Eye (tissue), 1 donor: ENCODE data around the gene LSM5.
"Not testable (repeated sequence)": the region's sequence is repeated elsewhere in the genome, so short reads cannot be mapped to it uniquely, and the experiment has no call there.

ENCODE experiments used
- DNase-seq: peaks from one replicate; pipeline ENCODE4 v3.0.0-alpha.2; 2015

LSM5 gene

DNA sequence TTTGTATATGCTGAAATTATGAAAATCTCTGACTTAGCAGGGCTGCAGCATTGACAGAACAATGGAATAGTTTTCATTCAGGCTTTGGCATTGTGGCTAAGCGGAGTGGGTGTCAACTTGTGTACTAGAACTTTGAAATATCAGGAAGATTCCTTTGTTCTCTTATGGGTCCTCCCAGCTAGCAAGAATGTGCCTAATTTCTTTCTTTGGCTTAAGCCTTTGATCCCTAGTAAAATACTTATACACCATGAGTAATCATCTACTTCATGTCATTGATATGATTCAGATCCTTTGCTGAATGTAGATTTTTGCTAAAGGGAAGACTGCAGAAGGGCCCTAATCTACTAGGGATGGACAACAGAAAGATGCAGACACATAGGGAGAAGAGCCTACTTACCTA is 11.3 kb upstream of the LSM5 start:
- no peak for DNase-seq

DNA sequence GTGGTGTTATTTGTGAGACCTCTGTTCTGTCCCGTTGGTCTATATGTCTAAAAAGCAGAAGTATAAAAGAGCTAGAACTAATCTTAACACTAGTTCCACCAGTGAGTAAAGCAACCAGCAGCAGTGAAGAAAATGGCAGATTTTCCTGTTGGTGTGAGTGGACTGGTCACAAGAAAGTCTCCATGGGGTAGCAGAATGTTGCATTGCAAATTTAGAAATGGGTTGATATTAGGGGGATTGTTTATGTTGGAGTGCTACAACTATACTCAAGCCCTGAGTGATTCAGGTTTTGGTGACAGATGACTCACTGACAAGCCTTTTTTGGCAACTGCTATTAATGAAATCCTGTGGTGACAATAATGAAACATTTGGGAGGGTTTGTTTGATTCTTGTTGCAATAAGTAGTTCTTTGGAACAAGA is 10.8 kb upstream of the LSM5 start:
- DNase-seq: no peak

DNA sequence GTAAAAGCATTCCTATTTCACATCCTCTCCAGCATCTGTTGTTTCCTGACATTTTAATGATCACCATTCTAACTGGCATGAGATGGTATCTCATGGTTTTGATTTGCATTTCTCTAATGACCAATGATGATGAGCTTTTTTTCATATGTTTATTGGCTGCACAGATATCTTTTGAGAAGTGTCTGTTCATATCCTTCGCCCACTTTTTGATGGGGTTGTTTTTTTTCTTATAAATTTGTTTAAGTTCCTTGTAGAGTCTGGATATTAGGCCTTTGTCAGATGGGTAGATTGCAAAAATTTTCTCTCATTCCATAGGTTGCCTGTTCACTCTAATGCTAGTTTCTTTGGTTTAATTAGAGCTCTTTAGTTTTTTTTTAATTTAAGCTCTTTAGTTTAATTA is 10.0 kb upstream of the LSM5 start:
- DNase-seq: not testable (repeated sequence)

DNA sequence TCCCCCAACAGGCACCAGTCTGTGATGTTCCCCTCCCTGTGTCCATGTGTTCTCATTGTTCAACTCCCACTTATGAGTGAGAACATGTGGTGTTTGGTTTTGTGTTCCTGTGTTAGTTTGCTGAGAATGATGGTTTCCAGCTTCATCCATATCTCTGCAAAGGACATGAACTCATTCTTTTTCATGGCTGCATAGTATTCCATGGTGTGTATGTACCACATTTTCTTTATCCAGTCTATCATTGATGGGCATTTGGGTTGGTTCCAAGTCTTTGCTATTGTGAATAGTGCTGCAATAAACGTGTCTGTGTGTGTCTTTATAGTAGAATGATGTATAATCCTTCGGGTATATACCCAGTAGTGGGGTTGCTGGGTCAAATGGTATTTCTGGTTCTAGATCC is 9.6 kb upstream of the LSM5 start:
- DNase-seq: not testable (repeated sequence)

DNA sequence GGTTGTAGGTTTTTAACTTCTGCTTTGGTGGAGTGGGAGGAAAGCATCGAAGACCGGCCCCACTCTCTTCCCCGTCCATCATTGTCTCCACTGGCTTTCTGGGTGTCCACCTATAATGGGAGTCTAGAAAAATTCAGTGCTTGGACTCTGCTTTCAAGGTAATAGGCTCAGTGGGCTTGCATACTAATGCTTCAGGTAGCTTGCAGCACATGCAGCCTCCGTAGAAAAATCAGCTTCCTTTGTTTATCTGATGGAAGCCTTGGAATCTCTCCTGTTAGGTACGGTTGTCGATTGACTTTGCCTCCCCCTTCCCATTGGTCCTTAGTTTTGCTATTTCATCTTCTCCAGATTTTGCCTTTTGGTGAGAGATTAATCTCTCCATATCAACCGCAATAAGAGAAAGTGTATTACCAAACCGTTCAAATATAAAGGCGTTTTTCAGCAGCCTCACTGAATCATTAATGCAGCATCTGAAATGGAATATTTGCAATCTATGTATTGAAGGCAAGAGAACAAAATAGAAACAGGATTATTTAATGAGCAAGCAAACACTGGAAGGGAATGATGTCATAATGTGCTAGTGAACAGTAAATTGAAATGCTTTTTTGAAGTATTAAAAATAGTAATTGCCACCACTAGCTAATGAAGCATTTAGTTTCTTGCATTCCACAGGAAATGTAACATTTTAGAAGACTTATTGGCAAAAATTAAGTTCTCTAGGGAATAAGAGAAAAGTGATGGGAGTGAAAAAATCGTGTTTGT is 6.1 kb upstream of the LSM5 start:
- DNase-seq: no peak

DNA sequence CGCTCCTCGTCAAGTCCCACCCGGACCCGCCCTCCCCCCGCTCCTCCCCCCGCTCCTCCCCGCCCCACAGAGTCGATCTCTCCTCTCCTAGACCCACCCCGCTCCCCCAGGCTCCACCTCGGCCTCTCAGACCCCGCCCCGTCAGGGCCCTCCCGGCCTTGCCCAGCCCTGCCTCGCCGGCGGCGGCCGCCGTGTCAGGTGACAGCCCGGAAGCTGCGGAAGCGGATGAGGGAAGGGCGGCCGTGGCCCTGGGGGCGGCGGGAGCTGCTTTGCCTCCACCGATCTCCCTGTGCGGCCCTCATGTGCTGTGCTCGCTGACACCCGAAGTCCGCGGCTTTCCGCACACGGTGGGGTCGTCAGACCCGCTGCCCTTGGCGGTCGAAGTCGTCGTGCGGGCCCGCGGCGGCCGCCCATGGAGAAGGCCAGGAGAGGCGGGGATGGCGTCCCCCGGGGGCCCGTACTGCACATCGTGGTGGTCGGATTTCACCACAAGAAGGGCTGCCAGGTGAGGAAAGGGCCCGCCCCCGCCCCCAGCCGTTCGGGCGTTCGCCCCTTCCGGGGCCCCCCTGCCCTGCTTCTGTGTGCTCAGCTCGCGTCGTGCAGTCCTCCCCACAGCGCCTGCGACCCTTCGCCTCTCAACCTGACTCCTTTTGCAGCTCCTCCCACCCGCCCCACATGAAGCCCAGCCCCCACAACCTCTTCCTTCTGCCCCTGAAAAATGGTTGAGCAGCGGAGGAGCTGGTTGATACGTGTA is 5.3 kb upstream of the LSM5 start, which contains the start of gene AVL9:
Gene AVL9, plus strand, starts transcription at position 192 of the 754 bp plus-strand sequence. Its CDS starts 221 bp downstream, at position 413.
- peak; percentile 97 for DNase-seq

DNA sequence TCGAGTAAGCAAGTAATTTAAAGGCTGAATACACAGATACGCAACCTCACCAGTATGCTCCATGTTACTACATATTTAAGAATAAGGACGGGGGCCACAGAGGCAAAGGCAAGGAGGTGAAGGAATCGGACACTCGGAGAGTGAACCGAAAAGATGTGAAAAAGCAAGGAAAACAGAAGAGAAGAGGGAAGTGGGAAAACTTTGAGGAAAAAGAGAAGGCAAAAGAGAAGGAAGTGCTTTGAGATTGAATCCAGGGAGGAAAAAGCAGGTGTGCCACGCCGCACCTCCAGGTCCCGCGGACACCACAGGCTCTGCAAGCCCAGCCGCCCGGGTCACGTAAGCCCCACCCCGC is 4.7 kb upstream of the LSM5 start:
- no peak for DNase-seq

DNA sequence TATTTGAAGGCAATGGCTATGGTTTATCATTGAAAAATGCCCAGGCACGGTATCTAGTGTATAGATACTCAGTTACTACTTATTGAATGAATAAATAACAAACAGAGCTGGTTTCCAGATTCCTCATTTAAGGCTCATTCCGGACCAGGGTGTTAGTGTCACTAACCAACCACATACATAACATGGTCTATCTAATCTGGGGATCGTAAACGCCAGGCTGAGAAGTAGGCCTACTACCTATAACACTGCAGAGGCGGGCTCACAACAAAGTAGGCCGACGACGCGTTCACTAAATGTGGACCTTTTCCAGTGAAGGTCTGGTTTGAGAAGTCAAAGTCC is 423 bp downstream of the LSM5 start:
- no peak for DNase-seq

DNA sequence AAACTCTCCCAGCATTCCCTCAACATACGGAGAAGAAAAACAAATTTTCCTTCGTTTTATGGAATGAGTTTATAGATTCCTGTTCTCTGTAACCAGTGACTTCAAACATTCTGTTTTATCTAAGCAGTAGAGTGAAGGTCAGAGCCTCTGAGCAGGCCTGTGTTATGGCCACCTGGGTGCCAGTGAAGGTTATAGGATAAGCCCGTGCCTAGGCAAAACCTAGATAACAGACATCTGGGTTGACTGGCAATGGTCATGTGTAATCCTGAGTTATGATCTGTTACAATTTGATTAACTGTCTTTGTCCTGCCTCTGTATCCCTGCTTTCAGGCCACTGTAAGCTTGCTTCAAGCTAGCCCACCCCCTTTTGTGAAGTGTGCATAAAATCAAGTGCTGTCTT is 8.3 kb downstream of the LSM5 start:
- no peak for DNase-seq

DNA sequence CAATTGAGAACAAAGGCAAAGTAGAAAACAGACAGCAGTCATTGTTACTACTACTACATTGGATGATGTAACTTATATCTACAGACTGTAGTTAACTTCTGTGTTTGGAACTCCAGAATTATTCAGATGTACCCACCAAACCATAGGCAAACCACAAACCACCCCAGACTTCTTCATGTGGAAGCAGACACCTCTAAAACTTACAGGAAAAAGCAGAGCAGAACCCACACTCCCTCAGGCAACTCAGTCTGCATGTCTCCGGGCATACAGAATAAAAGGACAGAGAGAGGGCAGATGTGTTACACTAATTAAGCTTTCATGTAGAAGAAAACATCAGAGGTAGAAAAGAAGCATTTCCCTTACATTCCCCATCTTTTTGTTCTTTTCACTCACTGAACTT is 9.0 kb downstream of the LSM5 start:
- no peak for DNase-seq

DNA sequence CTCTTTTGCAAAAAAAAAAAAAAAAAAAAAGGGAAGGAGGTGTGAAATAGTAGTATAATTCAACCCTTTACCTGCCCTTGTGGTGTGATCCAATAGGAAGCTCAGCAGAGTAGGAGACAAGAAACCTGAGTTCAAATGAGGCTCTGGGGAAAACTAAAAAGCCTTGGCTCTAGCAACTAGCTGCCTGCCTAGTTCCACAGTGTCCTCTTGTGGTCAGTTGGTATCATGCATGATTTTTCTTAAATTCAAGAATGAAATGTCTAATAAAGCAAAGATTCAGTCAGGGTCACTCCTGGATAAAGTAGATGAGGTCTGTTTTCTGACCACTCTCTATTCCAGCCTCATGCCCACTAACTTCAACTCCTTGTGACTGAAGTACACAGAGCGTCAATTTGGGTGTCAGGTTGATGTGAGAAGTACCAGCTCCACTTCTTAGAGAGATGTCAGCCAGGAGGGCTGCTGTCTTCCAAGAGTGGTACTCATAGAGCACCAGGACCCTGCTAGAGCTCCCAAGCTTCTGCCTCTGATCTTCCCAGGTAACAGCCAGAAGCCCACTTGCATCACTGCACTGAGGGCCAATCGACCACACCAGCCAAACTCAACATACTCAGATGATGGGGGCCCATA is 10.5 kb downstream of the LSM5 start:
- DNase-seq: peak; percentile 74

DNA sequence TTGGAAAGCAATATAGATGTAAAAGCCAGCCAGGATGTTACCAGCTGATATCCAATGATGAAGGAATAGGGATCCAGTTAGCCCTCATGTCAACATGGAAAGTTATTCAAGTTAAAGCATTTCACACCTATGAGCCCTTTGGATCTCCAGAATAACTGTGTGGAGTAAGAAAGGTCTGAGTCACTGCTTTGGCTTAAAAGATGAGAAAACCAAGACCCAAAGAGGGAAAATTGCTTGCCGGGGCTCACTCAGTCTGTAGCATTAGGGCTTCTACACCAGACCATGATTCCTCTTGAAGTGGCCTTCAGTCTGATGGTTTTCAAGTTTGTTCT is 12.6 kb downstream of the LSM5 start:
- no peak for DNase-seq

DNA sequence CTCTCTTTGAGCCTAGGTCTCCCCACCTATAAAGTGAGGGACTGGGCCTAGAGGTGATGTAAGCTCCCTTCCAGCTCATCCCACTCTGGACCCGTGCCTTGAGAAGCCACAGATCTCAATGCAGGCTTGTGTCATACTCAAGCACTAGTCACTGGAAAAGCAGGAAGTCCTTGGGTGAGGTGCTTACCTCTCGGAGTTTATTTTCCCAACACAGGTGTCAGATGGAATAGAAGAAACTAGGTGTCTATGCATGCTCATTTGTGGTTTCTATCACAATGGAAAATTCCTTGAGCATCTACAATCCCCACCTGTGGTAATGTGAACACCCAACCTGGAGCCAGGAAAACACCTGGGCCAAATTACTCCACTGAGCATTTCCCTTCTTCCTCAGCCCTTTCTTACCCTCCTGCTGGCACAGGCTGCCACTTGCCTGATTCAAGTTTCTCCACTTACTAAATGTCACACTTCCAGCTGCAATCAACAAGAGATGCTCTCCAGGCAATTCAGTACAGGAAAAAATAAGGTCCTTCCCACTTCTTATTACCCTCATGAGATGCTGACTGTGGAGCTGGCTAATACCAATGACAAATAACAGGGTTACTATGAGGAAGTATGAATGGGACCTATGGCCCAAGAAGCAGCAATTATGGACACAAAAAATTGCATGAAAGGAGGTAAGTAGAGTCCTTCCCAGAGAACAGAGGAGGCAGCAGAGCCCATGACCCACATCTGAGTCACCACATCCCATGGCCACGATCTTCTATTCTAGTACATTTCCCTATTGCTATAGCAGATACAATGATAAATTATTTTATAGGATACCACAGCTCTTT is 13.1 kb downstream of the LSM5 start:
- DNase-seq: no peak

DNA sequence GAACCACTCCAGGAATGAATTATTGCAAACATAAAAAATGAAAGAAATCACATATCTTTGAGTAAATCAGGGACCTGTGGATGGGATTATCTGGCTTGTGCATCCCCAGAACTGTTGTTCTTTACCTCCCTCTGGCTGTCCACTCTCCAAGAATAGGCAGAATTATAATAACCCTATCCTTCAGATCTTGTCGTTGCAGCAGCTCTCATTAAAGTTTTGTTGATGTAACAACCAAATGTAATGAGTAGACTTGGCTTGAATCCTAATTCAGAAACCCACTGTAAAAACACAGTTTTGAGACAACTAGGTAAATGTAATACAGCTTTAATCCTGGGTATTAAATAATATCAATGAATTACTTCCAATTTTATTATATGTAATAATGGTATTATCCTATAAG is 16.2 kb downstream of the LSM5 start:
- DNase-seq: no peak

DNA sequence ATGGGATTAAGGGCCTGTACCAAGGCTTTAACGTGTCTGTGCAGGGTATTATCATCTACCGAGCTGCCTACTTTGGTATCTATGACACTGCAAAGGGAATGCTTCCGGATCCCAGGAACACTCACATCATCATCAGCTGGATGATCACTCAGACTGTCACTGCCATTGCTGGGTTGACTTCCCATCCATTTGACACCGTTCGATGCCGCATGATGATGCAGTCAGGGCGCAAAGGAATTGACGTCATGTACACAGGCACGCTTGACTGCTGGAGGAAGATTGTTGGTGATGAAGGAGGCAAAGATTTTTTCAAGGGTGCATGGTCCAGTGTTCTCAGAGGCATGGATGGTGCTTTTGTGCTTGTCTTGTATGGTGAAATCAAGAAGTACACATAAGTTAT is 18.2 kb downstream of the LSM5 start:
- no peak for DNase-seq

DNA sequence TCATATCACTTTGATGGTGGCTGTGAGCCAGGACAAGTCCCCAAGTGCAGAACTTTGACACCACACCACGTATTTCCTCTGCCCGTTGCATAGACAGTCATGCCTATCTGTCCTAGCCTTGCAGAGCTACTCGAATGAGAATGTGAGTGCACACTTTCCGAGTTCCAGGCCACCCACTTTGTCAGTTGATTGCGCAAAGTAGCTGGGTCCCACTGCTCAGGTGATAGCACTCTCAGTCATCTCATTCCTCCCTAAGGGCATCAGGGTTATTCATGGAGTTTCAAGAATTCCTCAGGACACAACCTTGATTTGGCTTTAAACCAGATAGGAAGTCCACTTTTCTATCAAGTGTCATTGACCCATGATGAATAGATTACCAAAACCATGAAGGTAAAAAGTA is 19.3 kb downstream of the LSM5 start:
- DNase-seq: no peak

DNA sequence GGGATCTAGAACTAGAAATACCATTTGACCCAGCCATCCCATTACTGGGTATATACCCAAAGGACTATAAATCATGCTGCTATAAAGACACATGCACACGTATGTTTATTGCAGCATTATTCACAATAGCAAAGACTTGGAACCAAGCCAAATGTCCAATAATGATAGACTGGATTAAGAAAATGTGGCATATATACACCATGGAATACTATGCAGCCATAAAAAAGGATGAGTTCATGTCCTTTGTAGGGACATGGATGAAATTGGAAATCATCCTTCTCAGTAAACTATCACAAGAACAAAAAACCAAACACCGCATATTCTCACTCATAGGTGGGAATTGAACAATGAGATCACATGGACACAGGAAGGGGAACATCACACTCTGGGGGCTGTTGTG is 20.2 kb downstream of the LSM5 start:
- not testable (repeated sequence) for DNase-seq

DNA sequence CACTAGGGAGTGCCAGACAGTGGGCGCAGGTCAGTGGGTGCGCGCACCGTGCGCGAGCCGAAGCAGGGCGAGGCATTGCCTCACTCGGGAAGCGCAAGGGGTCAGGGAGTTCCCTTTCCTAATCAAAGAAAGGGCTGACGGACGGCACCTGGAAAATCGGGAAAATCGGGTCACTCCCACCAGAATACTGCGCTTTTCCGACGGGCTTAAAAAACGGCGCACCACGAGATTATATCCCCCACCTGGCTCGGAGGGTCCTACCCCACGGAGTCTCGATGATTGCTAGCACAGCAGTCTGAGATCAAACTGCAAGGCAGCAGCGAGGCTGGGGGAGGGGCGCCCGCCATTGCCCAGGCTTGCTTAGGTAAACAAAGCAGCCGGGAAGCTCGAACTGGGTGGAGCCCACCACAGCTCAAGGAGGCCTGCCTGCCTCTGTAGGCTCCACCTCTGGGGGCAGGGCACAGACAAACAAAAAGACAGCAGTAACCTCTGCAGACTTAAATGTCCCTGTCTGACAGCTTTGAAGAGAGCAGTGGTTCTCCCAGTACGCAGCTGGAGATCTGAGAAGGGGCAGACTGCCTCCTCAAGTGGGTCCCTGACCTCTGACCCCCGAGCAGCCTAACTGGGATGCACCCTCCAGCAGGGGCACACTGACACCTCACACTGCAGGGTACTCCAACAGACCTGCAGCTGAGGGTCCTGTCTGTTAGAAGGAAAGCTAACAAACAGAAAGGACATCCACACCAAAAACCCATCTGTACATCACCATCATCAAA is 25.4 kb downstream of the LSM5 start:
- not testable (repeated sequence) for DNase-seq

DNA sequence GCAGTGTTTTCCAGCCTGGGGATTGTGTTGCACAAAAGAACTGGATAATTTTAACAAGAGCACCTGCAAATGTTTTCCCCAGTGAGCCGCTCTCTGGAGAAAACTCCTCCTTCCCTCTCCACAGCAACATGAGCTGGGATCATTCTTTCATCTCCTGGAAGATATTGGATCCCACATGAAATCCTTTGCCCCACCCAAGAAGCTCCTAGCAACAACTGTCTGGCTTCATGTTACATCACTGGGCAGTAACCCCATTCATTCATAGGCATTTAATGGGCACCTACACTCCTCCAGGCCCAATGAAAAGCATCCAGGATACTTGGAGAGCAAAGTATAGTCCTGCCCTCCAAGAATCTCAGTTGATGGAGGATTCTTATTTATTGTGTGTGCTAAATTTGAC is 27.2 kb downstream of the LSM5 start:
- DNase-seq: no peak

DNA sequence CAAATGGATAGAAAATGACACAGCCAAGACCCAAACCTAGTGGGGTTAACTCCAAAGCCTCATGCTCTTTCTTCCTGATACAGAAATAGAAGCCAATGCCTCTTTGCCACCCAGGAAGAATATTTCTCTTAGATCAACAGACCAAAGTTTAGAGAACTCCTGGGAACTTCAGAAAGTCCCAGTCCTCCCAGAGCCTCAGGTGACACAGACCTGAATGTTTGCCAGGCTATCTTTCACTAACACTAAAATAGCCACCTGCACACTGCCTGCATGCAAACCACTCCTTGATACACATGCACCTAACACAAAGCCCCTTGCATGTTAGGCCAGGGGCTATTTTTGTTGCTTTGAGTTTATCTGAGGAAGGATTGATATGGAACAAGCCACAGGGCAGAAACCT is 27.7 kb downstream of the LSM5 start:
- DNase-seq: no peak

DNA sequence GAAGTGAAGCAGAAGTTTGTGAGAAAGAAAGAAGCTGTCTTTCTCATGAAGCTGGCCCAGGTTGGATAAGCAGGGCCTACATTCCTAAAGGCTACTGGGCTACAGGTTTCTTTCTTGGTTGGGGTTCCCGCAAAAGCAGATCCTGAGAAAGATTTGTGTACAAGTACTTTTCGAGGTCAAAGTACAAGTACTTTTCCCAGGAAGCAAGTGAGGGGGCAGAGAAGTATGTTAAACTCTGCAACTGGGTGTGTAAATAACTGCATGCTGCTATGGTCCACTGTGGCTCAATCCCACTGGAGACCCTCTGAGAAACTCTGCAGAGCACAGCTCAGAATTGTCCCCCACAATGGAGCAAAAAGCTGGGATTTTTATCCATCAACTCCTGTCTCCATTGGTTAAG is 28.7 kb downstream of the LSM5 start:
- DNase-seq: no peak

DNA sequence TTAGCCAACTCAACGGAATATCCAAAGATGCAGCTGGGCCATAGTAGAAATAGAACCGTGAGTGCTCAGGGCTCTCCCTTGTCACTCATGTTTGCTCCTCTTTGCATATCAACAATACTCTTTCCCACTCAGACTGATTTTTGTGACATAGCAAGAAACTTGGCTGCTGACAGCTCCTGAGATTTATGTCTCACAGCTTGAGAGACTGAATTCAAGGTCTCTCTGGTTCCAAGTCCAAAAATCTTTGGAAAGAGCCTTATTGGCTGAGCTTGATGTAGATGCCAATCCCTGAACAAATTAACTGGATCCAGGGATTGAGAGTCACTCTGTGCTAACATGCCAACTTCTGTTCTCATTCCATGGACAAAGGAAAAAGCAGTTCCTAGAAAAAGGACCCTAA is 30.4 kb downstream of the LSM5 start:
- DNase-seq: no peak

DNA sequence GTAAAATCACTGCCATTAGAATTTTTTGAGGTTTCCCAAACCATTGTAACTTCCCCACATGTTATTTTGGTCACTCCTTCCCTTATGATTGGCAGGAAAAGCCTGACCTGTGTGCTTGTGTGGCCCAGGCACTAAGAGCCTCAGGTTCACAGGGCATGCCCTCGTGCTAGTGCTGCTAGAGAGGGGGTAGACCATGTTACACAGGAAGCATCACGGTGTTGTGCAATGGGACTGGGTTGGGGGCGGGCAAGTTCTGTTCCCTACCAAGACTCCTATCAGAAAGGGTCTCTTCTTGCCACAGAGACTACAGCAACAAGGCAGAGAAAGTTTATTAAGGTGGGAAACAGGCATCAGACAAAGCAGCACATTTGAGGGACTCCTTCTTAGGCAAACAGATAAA is 32.2 kb downstream of the LSM5 start:
- DNase-seq: no peak
